WTC11 (cell line): ENCODE measurements around the gene AFG3L2. TPM values are rescaled to one million over a fixed set of nuclear protein-coding genes. Genes with fewer than 3 reads are reported as not detected.

ENCODE experiments used
- ARID4B ChIP-seq: sonication (generic); formaldehyde crosslinking; IDR thresholded peaks from 2 replicates; pipeline ENCODE4 v1.8.0; 2023; ENCODE audit warnings: missing genetic modification reagents, mild to moderate bottlenecking, borderline replicate concordance
- CDX4 ChIP-seq: fragments of 250-450 bp; sonication (Bioruptor Pico); IDR thresholded peaks from 2 replicates; pipeline ENCODE4 v1.9.0; 2021; ENCODE audit warnings: moderate library complexity, mild to moderate bottlenecking, inconsistent platforms, borderline replicate concordance
- ETV6 ChIP-seq: sonication (generic); formaldehyde crosslinking; IDR thresholded peaks from 2 replicates; pipeline ENCODE4 v1.8.1; 2022; ENCODE audit warnings: mild to moderate bottlenecking, missing genetic modification reagents
- FOXK1 ChIP-seq: sonication (generic); formaldehyde crosslinking; IDR thresholded peaks from 2 replicates; pipeline ENCODE4 v1.8.0; 2022; ENCODE audit warnings: mild to moderate bottlenecking, moderate library complexity, missing genetic modification reagents
- FOXP4 ChIP-seq: sonication (generic); formaldehyde crosslinking; IDR thresholded peaks from 2 replicates; pipeline ENCODE4 v1.8.0; 2022; ENCODE audit warnings: mild to moderate bottlenecking, missing genetic modification reagents
- GRHL2 ChIP-seq: fragments of 250-450 bp; sonication (Bioruptor Pico); IDR thresholded peaks from 2 replicates; pipeline ENCODE4 v1.8.0; 2022; ENCODE audit warnings: mild to moderate bottlenecking, moderate library complexity; ENCODE audit not compliant: insufficient replicate concordance, severe bottlenecking
- IRF1 ChIP-seq: sonication (generic); formaldehyde crosslinking; IDR thresholded peaks from 2 replicates; pipeline ENCODE4 v1.8.0; 2023; ENCODE audit warnings: missing genetic modification reagents
- MYBL2 ChIP-seq: sonication (generic); formaldehyde crosslinking; IDR thresholded peaks from 2 replicates; pipeline ENCODE4 v1.8.1; 2023; ENCODE audit warnings: mild to moderate bottlenecking, moderate library complexity, missing genetic modification reagents
- NR3C1 ChIP-seq: sonication (generic); formaldehyde crosslinking; conservative IDR thresholded peaks from 2 replicates; pipeline ENCODE4 v1.8.1; 2023; ENCODE audit warnings: low read depth, mild to moderate bottlenecking, missing genetic modification reagents
- SMAD3 ChIP-seq: sonication (generic); formaldehyde crosslinking; IDR thresholded peaks from 2 replicates; pipeline ENCODE4 v1.8.0; 2022; ENCODE audit warnings: missing genetic modification reagents, mild to moderate bottlenecking, borderline replicate concordance
- SOX15 ChIP-seq: fragments of 250-450 bp; sonication (Bioruptor Pico); IDR thresholded peaks from 2 replicates; pipeline ENCODE4 v1.9.0; 2021; ENCODE audit warnings: mild to moderate bottlenecking
- SP1 ChIP-seq: sonication (generic); formaldehyde crosslinking; conservative IDR thresholded peaks from 2 replicates; pipeline ENCODE4 v1.8.1; 2022; ENCODE audit warnings: missing genetic modification reagents
- USF2 ChIP-seq: sonication (generic); formaldehyde crosslinking; IDR thresholded peaks from 2 replicates; pipeline ENCODE4 v1.8.1; 2023; ENCODE audit warnings: mild to moderate bottlenecking, missing genetic modification reagents, moderate library complexity
- ZMAT4 ChIP-seq: fragments of 250-450 bp; sonication (Bioruptor Pico); IDR thresholded peaks from 2 replicates; pipeline ENCODE4 v1.9.0; 2021; ENCODE audit warnings: mild to moderate bottlenecking
- ZNF138 ChIP-seq: sonication (generic); formaldehyde crosslinking; conservative IDR thresholded peaks from 2 replicates; pipeline ENCODE4 v1.8.1; 2022; ENCODE audit warnings: mild to moderate bottlenecking, moderate library complexity, missing genetic modification reagents
- ZNF263 ChIP-seq: sonication (generic); formaldehyde crosslinking; IDR thresholded peaks from 2 replicates; pipeline ENCODE4 v1.8.1; 2022; ENCODE audit warnings: low read depth, mild to moderate bottlenecking, moderate library complexity, missing genetic modification reagents
- total RNA-seq: library from RNA; stranded (reverse); gene quantifications from 3 replicates; pipeline ENCODE4 v1.2.3, GENCODE V29; 2021

AFG3L2 gene
- total RNA-seq, 1 experiment from 2014 or later, result 109 TPM

GRCh38 chr18:12377556-12378197, 650 bp upstream of the AFG3L2 start (continued):
- TF ChIP-seq FOXP4 (peak; percentile 75; the same call in 1 of the 2 replicates), USF2 (CRISPR knock-in tag) (0 out of 2 replicates have a peak, but pooled peaks have one; percentile 4), ETV6 (CRISPR knock-in tag) (peak; percentile 73), ZNF138 (no peak), GRHL2 (CRISPR knock-in tag) (no peak), IRF1 (CRISPR knock-in tag) (no peak), MYBL2 (no peak), ZNF263 (CRISPR knock-in tag) (no peak), ARID4B (0 out of 2 replicates have a peak, but pooled peaks have one; percentile 28), SOX15 (CRISPR knock-in tag) (no peak), CDX4 (no peak), FOXK1 (CRISPR knock-in tag) (peak; percentile 32; the same call in 1 of the 2 replicates), NR3C1 (CRISPR knock-in tag) (no peak), SMAD3 (CRISPR knock-in tag) (no peak; the same call in 1 of the 2 replicates), ZMAT4 (CRISPR knock-in tag) (no peak), SP1 (CRISPR knock-in tag) (no peak)
- TF ChIP-seq, all 79 proteins: peak for 10
